Progenitor cell of endocrine pancreas (in vitro differentiated cells): ENCODE data around the gene BCL2L12. TPM values are rescaled to one million over a fixed set of nuclear protein-coding genes. Genes with fewer than 3 reads are reported as not detected.

Source experiments
- DNase-seq: peaks from one replicate; pipeline ENCODE4 v3.0.0; 2021; ENCODE audit warnings: low spot score; ENCODE audit not compliant: unreplicated experiment
- H3K27ac Mint-ChIP-seq: 2 replicates; pipeline ENCODE4 v1.8.0; 2021; ENCODE audit warnings: mild to moderate bottlenecking, moderate library complexity, mixed read lengths
- H3K27me3 Mint-ChIP-seq: 2 replicates; pipeline ENCODE4 v1.8.0; 2021; ENCODE audit warnings: mixed read lengths
- H3K36me3 Mint-ChIP-seq: 2 replicates; pipeline ENCODE4 v1.8.0; 2022; ENCODE audit warnings: mixed read lengths; ENCODE audit not compliant: insufficient read depth
- H3K4me1 Mint-ChIP-seq: 2 replicates; pipeline ENCODE4 v1.8.0; 2021; ENCODE audit warnings: low read depth, mixed read lengths
- H3K4me3 Mint-ChIP-seq: 2 replicates; pipeline ENCODE4 v1.8.0; 2021; ENCODE audit warnings: low read depth, mild to moderate bottlenecking, moderate library complexity, mixed read lengths
- H3K9me3 Mint-ChIP-seq: 2 replicates; pipeline ENCODE4 v1.8.0; 2021; ENCODE audit warnings: low read depth, mixed read lengths
- CTCF ChIP-seq: fragments of 200-600 bp; sonication (generic); IDR thresholded peaks from one replicate; pipeline ENCODE4 v1.5.0; 2021; ENCODE audit warnings: antibody characterized with exemption, mild to moderate bottlenecking; ENCODE audit not compliant: unreplicated experiment
- total RNA-seq: library from RNA; stranded (reverse); gene quantifications from 2 replicates; pipeline ENCODE4 v1.2.1, GENCODE V29; 2021

Gene BCL2L12
- total RNA-seq, 1 donor from 2014 or later: 59.0 TPM

- no peak overlapping the region for H3K27ac Mint-ChIP-seq
Observed at GRCh38 chr19:49685845-49686332, 20.2 kb downstream of the BCL2L12 start.

GRCh38 chr19:49686503-49687088 lies 20.9 kb downstream of the BCL2L12 start:
- peaks cover 21% of the 10 kb centered on the region for H3K36me3 Mint-ChIP-seq
- no peak overlapping the region for H3K4me3 Mint-ChIP-seq
- no peak for DNase-seq
- H3K27ac Mint-ChIP-seq: no peak overlapping the region
- no peaks in the 10 kb centered on the region for H3K9me3 Mint-ChIP-seq
- TF ChIP-seq CTCF: no peak
- H3K27me3 Mint-ChIP-seq: no peaks in the 10 kb centered on the region
- H3K4me1 Mint-ChIP-seq: peaks cover 9% of the 10 kb centered on the region

More at GRCh38 chr19:49685845-49686332, 20.2 kb downstream of the BCL2L12 start:
- H3K4me1 Mint-ChIP-seq: peaks cover 9% of the 10 kb centered on the region
- TF ChIP-seq CTCF: no peak
- H3K4me3 Mint-ChIP-seq: no peak overlapping the region
- no peaks in the 10 kb centered on the region for H3K9me3 Mint-ChIP-seq
- peaks cover 24% of the 10 kb centered on the region for H3K36me3 Mint-ChIP-seq
- H3K27me3 Mint-ChIP-seq: no peaks in the 10 kb centered on the region
- no peak for DNase-seq

- no peak for TF ChIP-seq CTCF
- H3K27me3 Mint-ChIP-seq: no peaks in the 10 kb centered on the region
- no peak overlapping the region for H3K27ac Mint-ChIP-seq
- no peaks in the 10 kb centered on the region for H3K9me3 Mint-ChIP-seq
- H3K4me3 Mint-ChIP-seq: no peak overlapping the region
- H3K4me1 Mint-ChIP-seq: peaks cover 9% of the 10 kb centered on the region
- H3K36me3 Mint-ChIP-seq: peaks cover 20% of the 10 kb centered on the region
- no peak for DNase-seq
Observed at GRCh38 chr19:49687150-49687549, 21.4 kb downstream of the BCL2L12 start.

GRCh38 chr19:49687566-49688316 lies 22.0 kb downstream of the BCL2L12 start:
- H3K27ac Mint-ChIP-seq: no peak overlapping the region
- TF ChIP-seq CTCF: no peak
- DNase-seq: no peak
- no peak overlapping the region for H3K4me3 Mint-ChIP-seq
- H3K4me1 Mint-ChIP-seq: peaks cover 11% of the 10 kb centered on the region
- H3K27me3 Mint-ChIP-seq: no peaks in the 10 kb centered on the region
- H3K36me3 Mint-ChIP-seq: peaks cover 15% of the 10 kb centered on the region
- no peaks in the 10 kb centered on the region for H3K9me3 Mint-ChIP-seq

- H3K27me3 Mint-ChIP-seq: no peaks in the 10 kb centered on the region
- H3K4me3 Mint-ChIP-seq: no peak overlapping the region
- no peak for DNase-seq
- peaks cover 15% of the 10 kb centered on the region for H3K36me3 Mint-ChIP-seq
- no peaks in the 10 kb centered on the region for H3K9me3 Mint-ChIP-seq
- peaks cover 11% of the 10 kb centered on the region for H3K4me1 Mint-ChIP-seq
- peak overlapping the region; percentile 87 for H3K27ac Mint-ChIP-seq
- TF ChIP-seq CTCF: no peak
Observed at GRCh38 chr19:49688531-49689132, 22.9 kb downstream of the BCL2L12 start.
